Measurements from ENCODE around the gene TLE6.
"Not testable (repeated sequence)": the region's sequence is repeated elsewhere in the genome, so short reads cannot be mapped to it uniquely, and the experiment has no call there.

Gene TLE6

GRCh38 chr19:3004522-3004921, 27.2 kb downstream of the TLE6 start:
- no peak for DNase-seq (ENCODE audit: low spot score)

- DNase-seq (ENCODE audit: low spot score) = no peak
These were observed 28.0 kb downstream of the TLE6 start for GRCh38 chr19:3005345-3005744.

GRCh38 chr19:3006075-3006767, 28.9 kb downstream of the TLE6 start:
- no peak for DNase-seq (ENCODE audit: low spot score)

- DNase-seq (ENCODE audit: low spot score) = no peak
These were observed 30.6 kb downstream of the TLE6 start for GRCh38 chr19:3007975-3008374.

GRCh38 chr19:3008994-3009393, 31.6 kb downstream of the TLE6 start:
- no peak for DNase-seq (ENCODE audit: low spot score)

- DNase-seq (ENCODE audit: low spot score) = no peak
These were observed 33.5 kb downstream of the TLE6 start for GRCh38 chr19:3010871-3011270.

GRCh38 chr19:3012059-3012458, 34.7 kb downstream of the TLE6 start:
- DNase-seq (ENCODE audit: low spot score) = not testable (repeated sequence)

GRCh38 chr19:3012621-3013262, 35.4 kb downstream of the TLE6 start:
- no peak for DNase-seq (ENCODE audit: low spot score)

- DNase-seq (ENCODE audit: low spot score) = no peak
These were observed 35.9 kb downstream of the TLE6 start for GRCh38 chr19:3013263-3013725.

GRCh38 chr19:3014135-3014534, 36.8 kb downstream of the TLE6 start:
- no peak for DNase-seq (ENCODE audit: low spot score)

GRCh38 chr19:3015126-3016057, 38.0 kb downstream of the TLE6 start:
- DNase-seq (ENCODE audit: low spot score) = no peak

- DNase-seq (ENCODE audit: low spot score) = no peak
These were observed 40.6 kb downstream of the TLE6 start for GRCh38 chr19:3017923-3018322.

- no peak for DNase-seq (ENCODE audit: low spot score)
These were observed 42.0 kb downstream of the TLE6 start for GRCh38 chr19:3019211-3019854.

- peak; percentile 22 for DNase-seq (ENCODE audit: low spot score)
These were observed 43.1 kb downstream of the TLE6 start for GRCh38 chr19:3020321-3020960.

GRCh38 chr19:3024509-3024869, 47.1 kb downstream of the TLE6 start:
- DNase-seq (ENCODE audit: low spot score) = no peak

GRCh38 chr19:3024870-3025548, 47.6 kb downstream of the TLE6 start:
- no peak for DNase-seq (ENCODE audit: low spot score)

GRCh38 chr19:3025549-3025886, 48.2 kb downstream of the TLE6 start:
- no peak for DNase-seq (ENCODE audit: low spot score)

GRCh38 chr19:3026768-3027167, 49.4 kb downstream of the TLE6 start:
- DNase-seq (ENCODE audit: low spot score) = no peak

GRCh38 chr19:3027292-3027691, 49.9 kb downstream of the TLE6 start:
- DNase-seq (ENCODE audit: low spot score) = no peak

GRCh38 chr19:3027981-3028304, 50.6 kb downstream of the TLE6 start:
- no peak for DNase-seq (ENCODE audit: low spot score)

- DNase-seq (ENCODE audit: low spot score) = no peak
These were observed 51.1 kb downstream of the TLE6 start for GRCh38 chr19:3028305-3029064.

Measured in putamen (tissue), 1 donor.